Karpas-422 (cell line): ENCODE results near the gene SMARCA1. TPM values are rescaled to one million over a fixed set of nuclear protein-coding genes. Genes with fewer than 3 reads are reported as not detected.
"Not testable (repeated sequence)": the region's sequence is repeated elsewhere in the genome, so short reads cannot be mapped to it uniquely, and the experiment has no call there.

Experiments
- DNase-seq: peaks from one replicate; pipeline ENCODE4 v3.0.0-alpha.2; 2015
- H2AFZ ChIP-seq: fragments of 200-600 bp; sonication (generic); 2 replicates; pipeline ENCODE4 v1.6.1; 2014; ENCODE audit warnings: antibody characterized with exemption, low read length, mixed read lengths
- H3K27ac ChIP-seq: fragments of 200-600 bp; sonication (generic); 2 replicates; pipeline ENCODE4 v1.5.1; 2014; ENCODE audit warnings: mild to moderate bottlenecking, low read length, moderate library complexity
- H3K27me3 ChIP-seq: fragments of 200-600 bp; sonication (generic); 2 replicates; pipeline ENCODE4 v1.6.1; 2014; ENCODE audit warnings: low read length, mixed read lengths
- H3K36me3 ChIP-seq: fragments of 200-600 bp; sonication (generic); 2 replicates; pipeline ENCODE4 v1.6.1; 2014; ENCODE audit warnings: low read length, mixed read lengths; ENCODE audit not compliant: insufficient read depth
- H3K4me1 ChIP-seq: fragments of 200-600 bp; sonication (generic); 2 replicates; pipeline ENCODE4 v1.6.1; 2014; ENCODE audit warnings: mild to moderate bottlenecking, low read length, mixed read lengths
- H3K4me2 ChIP-seq: fragments of 200-600 bp; sonication (generic); 2 replicates; pipeline ENCODE4 v1.6.1; 2014; ENCODE audit warnings: low read length, low read depth, mild to moderate bottlenecking; ENCODE audit not compliant: poor library complexity, severe bottlenecking
- H3K4me3 ChIP-seq: fragments of 200-600 bp; sonication (generic); 2 replicates; pipeline ENCODE4 v1.5.1; 2014; ENCODE audit warnings: mild to moderate bottlenecking, antibody characterized with exemption, low read length, mixed read lengths
- H3K79me2 ChIP-seq: fragments of 200-600 bp; sonication (generic); 2 replicates; pipeline ENCODE4 v1.6.1; 2014; ENCODE audit warnings: mild to moderate bottlenecking, low read length, mixed read lengths
- H3K9ac ChIP-seq: fragments of 200-600 bp; sonication (generic); 2 replicates; pipeline ENCODE4 v1.6.0; 2014; ENCODE audit warnings: low read length
- H3K9me2 ChIP-seq: fragments of 200-600 bp; sonication (generic), shearing (Covaris generic); replicated peaks from 2 replicates; pipeline ENCODE4 v1.6.0; 2014; ENCODE audit warnings: mild to moderate bottlenecking, low read length, moderate library complexity; ENCODE audit not compliant: insufficient read depth
- H3K9me3 ChIP-seq: fragments of 300-700, 200-600 bp; sonication (generic); 2 replicates; pipeline ENCODE4 v1.6.1; 2014; ENCODE audit warnings: low read length, mixed read lengths
- H4K20me1 ChIP-seq: fragments of 200-600 bp; sonication (generic); 2 replicates; pipeline ENCODE4 v1.6.1; 2014; ENCODE audit warnings: mild to moderate bottlenecking, antibody characterized with exemption, low read length, low read depth; ENCODE audit not compliant: insufficient read depth
- total RNA-seq: library from RNA; depleted of rRNA; stranded (reverse); fragments of >200 nt; shearing (Covaris generic); gene quantifications from 2 replicates; pipeline ENCODE4 v1.2.3, GENCODE V29; 2014; ENCODE audit warnings: low replicate concordance

SMARCA1 gene
- total RNA-seq, 1 experiment from 2014 or later, result not detected

DNA sequence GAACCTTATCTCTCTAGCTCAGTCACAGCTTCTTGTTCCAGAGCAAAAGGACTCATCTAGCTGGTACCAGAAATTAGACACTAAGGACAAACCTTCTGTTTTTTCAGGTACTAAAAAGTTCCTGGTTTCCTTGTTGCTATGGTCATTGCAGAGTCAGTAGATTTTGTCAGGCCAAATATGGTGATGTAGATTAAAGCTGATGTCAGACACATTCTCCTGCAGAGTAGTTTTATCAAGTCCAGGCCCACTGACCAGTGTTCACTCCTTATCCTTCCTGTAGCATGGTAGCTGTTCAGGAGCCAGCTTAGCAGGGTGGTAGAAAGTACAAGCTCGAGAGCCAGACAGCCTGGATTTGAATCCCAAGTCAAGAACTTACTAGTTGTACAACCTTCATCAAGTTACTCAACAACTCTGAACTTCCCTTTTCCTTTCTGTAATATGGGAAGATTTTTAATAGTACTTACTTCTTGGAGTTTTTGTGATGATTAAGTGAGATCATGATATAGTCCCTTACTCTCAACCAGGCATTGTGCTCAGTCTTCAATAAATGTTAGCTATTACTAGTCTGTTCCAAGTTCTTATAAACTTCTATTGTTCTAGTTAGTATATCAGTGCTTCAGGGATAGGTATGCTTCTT lies 34.7 kb upstream of the SMARCA1 start:
- Histone ChIP-seq H3K36me3 (peaks cover 10% of the 10 kb centered on the region), H3K4me3 (no peak overlapping the region), H3K9ac (no peak overlapping the region), H3K9me2 (no peaks in the 10 kb centered on the region), H3K27ac (no peak overlapping the region), H3K4me2 (no peak overlapping the region), H3K27me3 (no peaks in the 10 kb centered on the region), H3K79me2 (no peaks in the 10 kb centered on the region), H3K4me1 (peaks cover 13% of the 10 kb centered on the region), H2AFZ (no peak overlapping the region), H3K9me3 (no peaks in the 10 kb centered on the region), H4K20me1 (no peaks in the 10 kb centered on the region)
- DNase-seq, result no peak

DNA sequence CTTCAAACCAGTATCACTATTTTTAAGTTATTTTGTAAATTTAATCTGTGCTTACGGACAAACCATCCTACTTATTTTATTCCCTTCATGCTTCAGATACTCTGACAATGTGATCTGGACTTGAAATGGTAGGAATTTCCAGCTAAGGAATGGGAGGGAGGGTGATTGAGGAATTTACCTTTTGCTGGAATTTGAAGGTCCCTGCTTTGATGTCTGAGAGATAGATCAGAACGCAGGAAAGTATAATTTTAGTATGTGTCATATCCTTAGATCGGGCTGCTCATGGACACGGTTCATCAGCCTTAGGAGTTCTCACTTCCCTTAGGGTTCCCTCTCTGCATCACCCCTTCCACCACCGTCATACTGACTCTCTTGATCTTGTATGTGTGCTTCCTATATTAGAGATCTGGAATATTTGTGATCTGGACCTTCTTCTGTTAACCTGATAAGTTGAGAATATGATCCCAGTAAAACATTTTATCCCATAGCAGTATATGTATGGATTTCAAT lies 33.6 kb upstream of the SMARCA1 start:
- Histone ChIP-seq H3K27ac (no peak overlapping the region), H3K9ac (no peak overlapping the region), H3K9me2 (no peaks in the 10 kb centered on the region), H3K9me3 (no peaks in the 10 kb centered on the region), H3K4me3 (no peak overlapping the region), H4K20me1 (no peaks in the 10 kb centered on the region), H3K27me3 (no peaks in the 10 kb centered on the region), H3K36me3 (peaks cover under 1% of the 10 kb centered on the region; the same call in 1 of the 2 replicates), H3K4me1 (peaks cover 13% of the 10 kb centered on the region), H3K79me2 (no peaks in the 10 kb centered on the region), H3K4me2 (no peak overlapping the region), H2AFZ (no peak overlapping the region)
- DNase-seq, result no peak

DNA sequence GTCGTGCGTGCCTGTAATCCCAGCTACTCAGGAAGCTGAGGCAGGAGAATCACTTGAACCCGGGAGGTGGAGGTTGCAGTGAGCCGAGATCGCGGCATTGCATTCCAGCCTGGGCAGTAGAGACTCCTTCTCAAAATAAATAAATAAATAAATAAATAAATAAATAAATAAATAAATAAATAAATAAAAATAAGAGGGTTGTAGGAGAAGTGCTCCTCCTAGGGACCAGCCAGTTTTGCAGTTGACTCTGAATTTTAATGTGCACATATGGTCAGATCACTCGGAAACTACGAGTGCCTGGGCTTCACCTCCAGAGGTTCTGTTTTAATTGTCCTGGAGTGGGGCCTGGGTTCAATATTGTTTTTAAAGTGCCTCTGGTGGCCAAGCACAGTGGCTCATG lies 31.5 kb upstream of the SMARCA1 start:
- H3K4me3 ChIP-seq, H4K20me1 ChIP-seq, H3K9me2 ChIP-seq, H3K9me3 ChIP-seq, H3K27me3 ChIP-seq, DNase-seq, H3K4me2 ChIP-seq, H3K27ac ChIP-seq, H3K9ac ChIP-seq, H3K36me3 ChIP-seq, H2AFZ ChIP-seq, H3K79me2 ChIP-seq: not testable (repeated sequence)
- peaks cover 13% of the 10 kb centered on the region for H3K4me1 ChIP-seq

DNA sequence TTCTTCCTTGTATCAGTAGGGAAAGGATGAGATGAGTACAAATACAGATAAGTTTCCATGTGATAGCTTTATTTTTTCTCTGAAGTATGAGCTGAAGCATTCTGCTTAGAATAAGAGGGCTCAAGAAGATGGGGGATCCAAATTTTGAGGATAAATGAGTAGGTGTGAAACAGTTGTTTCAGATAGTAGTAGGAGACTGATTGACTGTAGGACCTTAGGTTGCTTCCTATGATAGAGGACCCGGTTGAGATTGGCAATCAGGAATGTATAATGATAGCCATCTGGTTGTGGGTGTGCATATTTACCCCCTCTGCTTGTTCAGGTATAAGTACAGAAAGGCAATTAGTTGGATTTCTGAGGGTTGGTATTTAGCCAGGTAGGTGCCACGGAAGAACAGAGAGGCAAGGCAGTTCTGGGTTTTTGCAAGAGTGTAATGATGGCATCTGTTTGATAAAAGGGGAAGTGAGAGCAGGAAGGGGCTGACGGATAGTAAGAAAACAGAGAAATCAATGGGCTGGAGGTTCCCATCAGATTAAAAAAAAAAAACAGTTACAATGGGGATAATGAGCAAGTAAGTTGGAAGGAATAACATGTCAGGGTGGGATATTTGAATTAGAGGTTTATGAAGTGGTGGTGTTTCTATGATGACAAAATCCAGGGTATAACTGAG lies 30.5 kb upstream of the SMARCA1 start:
- Histone ChIP-seq H4K20me1 (no peaks in the 10 kb centered on the region), H3K27ac (peak overlapping the region; percentile 34), H3K36me3 (no peaks in the 10 kb centered on the region), H3K9me2 (no peaks in the 10 kb centered on the region), H3K79me2 (no peaks in the 10 kb centered on the region), H3K4me2 (no peak overlapping the region), H3K27me3 (no peaks in the 10 kb centered on the region), H3K4me1 (peaks cover 13% of the 10 kb centered on the region), H3K9ac (no peak overlapping the region), H2AFZ (no peak overlapping the region), H3K4me3 (no peak overlapping the region), H3K9me3 (no peaks in the 10 kb centered on the region)
- peak; percentile 75 for DNase-seq

DNA sequence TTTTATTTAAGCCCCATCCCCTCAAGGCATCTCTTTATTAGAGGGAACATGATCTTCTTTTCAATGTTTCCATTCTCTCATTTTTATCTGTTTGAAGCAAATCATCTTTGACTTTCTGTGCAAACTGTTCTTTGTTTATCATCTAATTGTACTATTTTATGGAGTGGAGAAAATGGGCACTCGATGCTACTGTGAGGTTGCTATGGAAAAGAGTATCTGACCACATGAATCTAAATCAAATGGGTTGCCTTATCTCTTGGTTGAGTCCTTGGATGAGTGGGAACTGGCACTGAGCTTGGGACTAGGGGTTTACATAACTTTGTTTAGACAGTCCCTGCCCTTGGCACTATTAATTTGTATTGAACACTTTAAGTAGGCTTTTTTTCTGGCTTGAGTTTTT lies 25.8 kb upstream of the SMARCA1 start:
- H3K4me2 ChIP-seq, result no peak overlapping the region
- no peak overlapping the region for H3K27ac ChIP-seq
- H3K27me3 ChIP-seq, result no peaks in the 10 kb centered on the region
- H3K9me3 ChIP-seq, result no peaks in the 10 kb centered on the region
- H3K9me2 ChIP-seq, result no peaks in the 10 kb centered on the region
- H3K9ac ChIP-seq, result no peak overlapping the region
- no peak overlapping the region for H3K4me3 ChIP-seq
- H3K4me1 ChIP-seq, result peaks cover 10% of the 10 kb centered on the region
- H2AFZ ChIP-seq, result no peak overlapping the region
- no peaks in the 10 kb centered on the region for H3K36me3 ChIP-seq
- H3K79me2 ChIP-seq, result no peaks in the 10 kb centered on the region
- no peak for DNase-seq
- no peaks in the 10 kb centered on the region for H4K20me1 ChIP-seq

DNA sequence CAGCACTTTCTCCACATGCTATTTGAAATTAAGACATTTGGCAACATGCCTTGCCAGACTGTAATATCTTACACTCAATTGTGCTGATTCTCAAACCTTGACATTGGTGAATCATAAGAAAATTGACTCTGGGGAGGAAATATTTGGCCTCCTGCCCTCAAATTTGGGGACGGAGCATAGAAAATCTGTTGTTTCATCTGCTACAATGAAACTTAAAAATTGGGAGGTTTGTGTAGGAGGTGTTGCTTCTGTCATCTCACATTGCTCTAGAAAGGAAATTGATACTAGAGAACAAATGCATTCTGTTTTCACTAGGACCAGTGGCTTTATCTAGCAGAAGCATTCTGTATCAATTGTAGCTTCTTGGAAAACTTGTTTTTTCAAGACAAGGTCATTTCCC lies 22.1 kb upstream of the SMARCA1 start:
- Histone ChIP-seq H3K27ac (no peak overlapping the region), H3K79me2 (peaks cover 14% of the 10 kb centered on the region; the same call in 1 of the 2 replicates), H3K36me3 (no peaks in the 10 kb centered on the region), H3K9me2 (no peaks in the 10 kb centered on the region), H3K4me2 (no peak overlapping the region), H3K27me3 (no peaks in the 10 kb centered on the region), H3K4me1 (peaks cover 9% of the 10 kb centered on the region), H3K4me3 (no peak overlapping the region), H2AFZ (no peak overlapping the region), H3K9ac (no peak overlapping the region), H4K20me1 (no peaks in the 10 kb centered on the region), H3K9me3 (no peaks in the 10 kb centered on the region)
- DNase-seq, result no peak

DNA sequence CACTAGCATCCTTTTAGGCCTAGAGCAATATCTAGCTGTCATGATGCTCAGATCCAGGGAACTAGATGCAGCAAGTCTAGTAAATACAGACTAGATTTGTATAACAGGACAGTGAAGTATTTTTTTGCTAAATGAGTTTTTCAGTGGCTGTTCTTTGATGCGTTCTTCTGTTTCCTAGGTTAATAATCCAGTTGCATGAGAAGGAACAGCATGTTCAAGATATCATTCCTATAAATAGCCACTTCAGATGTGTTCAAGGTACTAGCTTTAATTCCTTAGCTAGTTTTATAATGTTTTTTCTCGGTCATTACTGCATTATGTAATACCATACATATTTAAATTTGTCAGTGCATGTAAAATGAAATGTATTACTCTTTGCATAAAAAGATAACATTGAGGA lies 21.5 kb upstream of the SMARCA1 start:
- H2AFZ ChIP-seq, result no peak overlapping the region
- H3K27me3 ChIP-seq, result no peaks in the 10 kb centered on the region
- no peaks in the 10 kb centered on the region for H3K36me3 ChIP-seq
- no peaks in the 10 kb centered on the region for H3K9me3 ChIP-seq
- no peak overlapping the region for H3K4me3 ChIP-seq
- H3K79me2 ChIP-seq, result peaks cover 14% of the 10 kb centered on the region; the same call in 1 of the 2 replicates
- H3K4me1 ChIP-seq, result peaks cover 9% of the 10 kb centered on the region
- H3K4me2 ChIP-seq, result no peak overlapping the region
- H3K9me2 ChIP-seq, result no peaks in the 10 kb centered on the region
- H4K20me1 ChIP-seq, result no peaks in the 10 kb centered on the region
- no peak overlapping the region for H3K27ac ChIP-seq
- no peak overlapping the region for H3K9ac ChIP-seq
- peak; percentile 11 for DNase-seq

DNA sequence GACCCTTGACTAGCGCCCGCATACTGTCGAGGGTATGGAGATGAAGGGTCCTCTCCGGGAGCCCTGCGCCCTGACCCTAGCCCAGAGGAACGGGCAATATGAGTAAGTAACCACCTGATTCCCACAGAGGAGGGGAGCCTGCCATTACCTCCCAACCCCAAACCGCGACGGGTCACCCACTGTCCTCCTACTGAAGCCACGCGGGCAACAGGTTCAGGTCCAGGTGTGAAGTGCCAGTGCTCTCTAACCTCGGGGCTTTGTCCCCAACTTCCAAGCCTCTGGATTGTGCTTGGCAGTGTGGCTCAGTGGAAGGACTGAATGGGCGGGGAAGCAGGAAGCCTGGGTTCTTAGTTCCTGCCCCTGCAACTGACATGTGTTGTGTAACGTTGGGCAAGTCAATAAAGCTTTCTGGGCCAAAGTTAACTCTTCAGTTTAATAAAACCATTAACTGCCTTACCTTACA lies 17.5 kb upstream of the SMARCA1 start:
- peaks cover 9% of the 10 kb centered on the region for H3K4me1 ChIP-seq
- no peak overlapping the region for H2AFZ ChIP-seq
- H4K20me1 ChIP-seq, result no peaks in the 10 kb centered on the region
- peak overlapping the region; percentile 71 for H3K4me3 ChIP-seq
- H3K9me3 ChIP-seq, result no peaks in the 10 kb centered on the region
- H3K36me3 ChIP-seq, result no peaks in the 10 kb centered on the region
- no peaks in the 10 kb centered on the region for H3K9me2 ChIP-seq
- peak overlapping the region; percentile 76 for H3K9ac ChIP-seq
- no peak for DNase-seq
- H3K4me2 ChIP-seq, result peak overlapping the region; percentile 61
- H3K27ac ChIP-seq, result no peak overlapping the region
- peaks cover 14% of the 10 kb centered on the region; the same call in 1 of the 2 replicates for H3K79me2 ChIP-seq
- no peaks in the 10 kb centered on the region for H3K27me3 ChIP-seq
